Tibial nerve (tissue), 4 donors: ENCODE results near the gene NIPAL3.

ENCODE experiments used
- CTCF ChIP-seq, 5 experiments: fragments of 200-600 bp in 3 of 5; fragments of 450-650 bp in 2 of 5; sonication (generic) in 3 of 5; IDR thresholded peaks; one replicate each; pipeline ENCODE4 v1.5.1; 2016 to 2019; ENCODE audit warnings: antibody characterized with exemption in 5 of 5, mild to moderate bottlenecking in 3 of 5, moderate library complexity in 2 of 5
- EP300 ChIP-seq, 2 donors: sonication (generic); formaldehyde crosslinking; IDR thresholded peaks; one replicate each; pipeline ENCODE4 v1.6.1; 2017; ENCODE audit warnings: antibody characterized with exemption in 2 of 2, mild to moderate bottlenecking in 1 of 2

DNA sequence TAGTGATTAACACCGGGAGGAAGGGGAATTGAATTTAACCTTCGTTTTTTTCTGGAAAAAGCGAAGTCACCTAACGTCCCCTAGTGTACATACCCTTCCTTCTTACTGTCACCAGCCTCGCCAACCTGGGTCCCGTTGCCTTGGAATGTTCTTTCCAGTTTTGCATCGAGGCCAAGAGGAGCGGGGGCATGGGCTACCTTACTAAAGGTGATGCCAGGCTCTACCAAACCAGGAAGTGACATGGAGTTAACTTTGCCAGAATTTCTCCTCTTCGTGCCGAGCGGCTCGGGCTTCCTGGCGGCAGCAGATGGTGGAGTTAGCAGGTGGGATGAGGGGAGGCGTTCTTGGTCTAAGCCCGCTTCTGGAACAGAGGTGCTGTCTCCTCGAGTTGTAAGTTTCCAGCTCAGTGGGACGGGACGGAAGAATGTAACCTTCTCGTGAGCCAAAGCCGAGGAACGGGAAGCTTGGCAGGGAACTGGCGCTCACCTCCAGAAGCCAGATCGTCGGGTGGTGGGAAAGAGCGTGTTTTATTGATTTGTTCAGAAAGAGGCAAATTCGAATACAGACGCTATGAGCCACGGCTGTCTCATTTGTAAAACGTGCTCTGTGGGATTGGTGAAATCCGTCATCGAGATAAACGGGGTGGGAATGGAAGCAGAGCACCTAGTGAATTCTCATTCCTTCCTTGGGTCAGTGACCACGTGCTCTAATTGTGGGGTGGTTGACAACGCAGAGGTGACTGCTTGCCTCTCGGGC is 486 bp downstream of the NIPAL3 start:
- TF ChIP-seq CTCF (IDR thresholded peaks at IDR 0.05) (no peak), EP300 (IDR thresholded peaks at IDR 0.05) (no peak)
